Skeletal muscle satellite cell (primary cell): ENCODE results near the gene CGA.

Experiments
- H3K27me3 ChIP-seq: 2 replicates; pipeline ENCODE4 v1.7.0; 2013; ENCODE audit warnings: low read length; ENCODE audit not compliant: control insufficient read depth, insufficient read depth
- H3K36me3 ChIP-seq: 2 replicates; pipeline ENCODE4 v1.7.0; 2013; ENCODE audit warnings: mild to moderate bottlenecking, control low read depth, low read length; ENCODE audit not compliant: insufficient read depth
- H3K4me1 ChIP-seq: 2 replicates; pipeline ENCODE4 v1.7.0; 2013; ENCODE audit warnings: low read length; ENCODE audit not compliant: control insufficient read depth, insufficient read depth
- H3K4me2 ChIP-seq: 2 replicates; pipeline ENCODE4 v1.7.0; 2013; ENCODE audit warnings: mild to moderate bottlenecking, low read length
- H3K4me3 ChIP-seq: 2 replicates; pipeline ENCODE4 v1.7.0; 2013; ENCODE audit warnings: low read length
- H3K9ac ChIP-seq: 2 replicates; pipeline ENCODE4 v1.7.0; 2013; ENCODE audit warnings: mild to moderate bottlenecking, low read depth, low read length, moderate library complexity
- H3K9me3 ChIP-seq: replicated peaks from 2 replicates; pipeline ENCODE4 v1.7.0; 2013; ENCODE audit warnings: mild to moderate bottlenecking, control low read depth, low read length

CGA gene

DNA sequence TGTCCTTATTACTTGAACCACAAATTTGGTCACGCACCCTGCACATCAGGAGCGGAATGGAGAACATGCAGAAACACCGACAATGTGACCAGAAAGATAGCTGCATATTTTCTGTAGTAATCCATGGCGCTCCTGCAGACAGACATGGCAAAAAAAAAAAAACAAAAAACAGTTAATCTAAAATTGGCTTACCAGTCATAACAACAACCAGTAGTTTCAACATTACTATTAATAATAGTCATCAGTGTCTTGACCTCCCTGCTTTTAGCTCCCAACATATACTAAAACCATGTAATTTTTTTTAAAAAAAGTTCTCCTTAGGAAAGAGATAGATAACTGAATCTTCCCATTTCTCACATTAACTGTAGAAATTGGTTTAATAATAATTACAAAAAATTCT lies 6.8 kb downstream of the CGA start:
- Histone ChIP-seq H3K4me3 (no peak overlapping the region), H3K36me3 (no peaks in the 10 kb centered on the region), H3K4me1 (no peaks in the 10 kb centered on the region), H3K9ac (no peak overlapping the region), H3K27me3 (peaks cover 3% of the 10 kb centered on the region), H3K9me3 (no peaks in the 10 kb centered on the region), H3K4me2 (no peak overlapping the region)

DNA sequence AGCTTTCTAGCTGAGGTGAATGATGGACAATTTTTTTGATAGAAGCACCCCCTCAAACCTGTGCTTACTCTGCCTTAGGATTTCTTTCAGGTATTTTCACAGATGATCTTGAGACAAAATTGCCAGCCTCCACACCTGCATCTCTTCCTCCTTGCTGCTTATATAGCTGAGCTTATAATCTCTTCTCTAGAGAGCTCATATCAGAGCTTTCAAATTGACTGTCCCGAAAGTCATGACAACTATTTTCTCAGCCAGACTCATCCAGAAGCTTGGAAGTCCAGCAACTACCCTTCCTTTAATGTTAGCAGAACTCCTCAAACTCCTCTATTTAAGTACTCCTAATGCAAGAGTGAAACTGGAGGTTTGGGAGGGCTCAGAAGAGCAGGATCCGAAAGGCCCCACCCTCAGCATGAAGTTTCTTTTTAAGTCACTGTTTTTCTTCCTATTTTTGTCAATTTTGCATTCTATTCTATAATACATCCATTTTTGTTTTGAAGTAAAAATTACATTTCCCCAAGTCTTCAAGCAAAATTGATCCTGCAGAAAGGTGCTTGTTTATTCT lies 12.7 kb downstream of the CGA start:
- no peak overlapping the region for H3K4me2 ChIP-seq
- H3K36me3 ChIP-seq, result no peaks in the 10 kb centered on the region
- H3K4me1 ChIP-seq, result no peaks in the 10 kb centered on the region
- no peak overlapping the region for H3K9ac ChIP-seq
- H3K4me3 ChIP-seq, result no peak overlapping the region
- H3K27me3 ChIP-seq, result peaks cover 25% of the 10 kb centered on the region
- H3K9me3 ChIP-seq, result no peaks in the 10 kb centered on the region

DNA sequence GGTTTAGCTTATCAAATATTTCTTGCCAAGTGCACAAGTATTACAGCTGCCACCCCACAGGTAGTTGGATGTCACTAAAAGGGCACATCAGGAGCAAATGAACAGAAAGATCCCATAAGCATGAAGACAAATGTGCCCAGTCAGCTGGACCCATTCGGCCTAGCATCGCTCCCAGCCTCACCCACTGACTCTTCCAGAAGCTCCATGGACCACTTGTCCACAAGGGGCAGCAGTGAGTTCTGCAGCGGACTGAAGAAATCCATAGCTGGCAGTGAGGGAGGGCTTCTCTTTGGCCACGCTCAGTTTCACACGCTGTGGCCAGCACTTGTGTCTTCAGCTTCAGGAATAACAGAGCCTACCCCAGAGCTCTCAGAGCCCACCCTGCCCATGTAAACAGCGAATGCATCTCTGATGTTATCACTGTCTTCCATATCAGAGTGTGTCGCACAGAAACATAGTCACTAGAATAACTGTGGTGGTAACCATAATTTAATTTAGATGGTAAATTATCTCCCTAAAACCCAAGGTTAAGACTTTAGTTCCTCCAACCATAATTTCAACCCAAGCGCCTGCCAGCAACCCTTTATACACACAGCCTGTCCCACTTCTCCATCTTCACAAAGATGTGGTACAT lies 15.8 kb downstream of the CGA start:
- no peaks in the 10 kb centered on the region for H3K9me3 ChIP-seq
- no peak overlapping the region for H3K9ac ChIP-seq
- no peak overlapping the region for H3K4me2 ChIP-seq
- H3K27me3 ChIP-seq, result peaks cover 22% of the 10 kb centered on the region
- no peaks in the 10 kb centered on the region for H3K36me3 ChIP-seq
- H3K4me3 ChIP-seq, result no peak overlapping the region
- H3K4me1 ChIP-seq, result no peaks in the 10 kb centered on the region

DNA sequence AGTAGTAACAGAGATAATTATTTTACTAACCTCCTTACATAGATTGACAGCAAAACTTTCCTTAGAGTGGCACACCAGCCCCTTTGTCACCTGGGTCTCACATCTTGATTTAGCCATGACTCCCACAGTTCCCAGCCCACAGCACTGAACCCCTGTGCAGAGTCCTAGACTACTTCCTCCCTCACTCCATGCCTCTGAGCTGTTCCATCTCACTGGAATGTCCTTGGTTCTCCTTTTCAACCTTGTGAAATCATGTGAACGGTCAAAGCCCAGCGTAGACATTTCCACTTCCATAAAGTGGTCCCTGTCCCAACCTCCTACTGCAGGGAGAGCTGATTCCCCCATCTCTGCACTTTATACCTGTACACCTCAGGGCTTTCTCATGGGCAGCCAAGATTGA lies 19.7 kb downstream of the CGA start:
- H3K4me1 ChIP-seq, result no peaks in the 10 kb centered on the region
- no peaks in the 10 kb centered on the region for H3K36me3 ChIP-seq
- H3K9me3 ChIP-seq, result no peaks in the 10 kb centered on the region
- H3K9ac ChIP-seq, result no peak overlapping the region
- H3K27me3 ChIP-seq, result peaks cover 20% of the 10 kb centered on the region
- H3K4me3 ChIP-seq, result no peak overlapping the region
- no peak overlapping the region for H3K4me2 ChIP-seq

DNA sequence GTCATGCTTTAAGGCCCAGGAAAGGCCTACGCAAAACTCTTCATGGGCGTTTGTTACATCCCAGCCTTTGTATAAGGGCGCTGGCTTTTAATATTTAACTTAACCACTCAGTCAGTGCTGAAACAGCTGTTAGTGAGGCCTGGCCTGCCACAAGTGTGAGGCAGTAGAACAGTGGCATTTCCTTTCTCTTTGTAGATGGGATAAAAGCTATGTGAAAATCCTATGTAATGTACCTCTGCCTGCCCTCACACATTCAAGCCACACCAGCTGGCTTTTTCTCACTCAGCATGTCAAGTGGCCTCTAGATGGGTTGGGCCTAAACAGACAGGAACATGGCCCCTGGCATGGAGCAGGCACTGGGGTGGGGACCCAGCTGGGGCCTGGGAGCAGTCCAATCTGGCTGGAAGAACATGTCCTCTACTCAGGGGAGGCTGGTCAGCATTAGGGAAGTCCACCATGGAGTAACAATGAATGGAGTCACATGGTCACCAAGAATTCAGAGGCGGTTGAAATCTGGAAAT lies 20.7 kb downstream of the CGA start:
- H3K9ac ChIP-seq, result no peak overlapping the region
- H3K4me2 ChIP-seq, result no peak overlapping the region
- H3K4me3 ChIP-seq, result no peak overlapping the region
- no peaks in the 10 kb centered on the region for H3K9me3 ChIP-seq
- H3K4me1 ChIP-seq, result no peaks in the 10 kb centered on the region
- H3K27me3 ChIP-seq, result peaks cover 24% of the 10 kb centered on the region
- H3K36me3 ChIP-seq, result no peaks in the 10 kb centered on the region

DNA sequence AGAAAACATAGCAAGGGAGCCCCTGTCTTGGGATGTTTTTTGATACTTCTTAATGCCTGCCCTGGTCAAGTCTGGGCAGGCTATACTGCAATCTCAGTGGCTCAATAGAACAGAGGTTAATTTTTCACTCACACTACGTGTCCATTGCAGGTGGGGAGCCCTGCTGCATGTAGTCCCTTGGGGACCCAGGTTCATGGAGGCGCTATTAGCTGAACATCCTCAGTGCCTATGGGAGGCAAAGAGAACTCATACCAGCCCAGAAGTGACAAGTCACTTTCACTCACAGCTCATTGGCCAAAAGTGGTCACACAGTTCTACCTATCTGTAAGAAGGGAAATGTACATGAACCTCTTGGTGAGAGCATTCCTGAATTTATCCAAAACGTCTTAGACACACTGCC lies 23.2 kb downstream of the CGA start:
- Histone ChIP-seq H3K9me3 (no peaks in the 10 kb centered on the region), H3K4me3 (no peak overlapping the region), H3K4me1 (no peaks in the 10 kb centered on the region), H3K4me2 (no peak overlapping the region), H3K9ac (no peak overlapping the region), H3K36me3 (no peaks in the 10 kb centered on the region), H3K27me3 (peaks cover 39% of the 10 kb centered on the region)

DNA sequence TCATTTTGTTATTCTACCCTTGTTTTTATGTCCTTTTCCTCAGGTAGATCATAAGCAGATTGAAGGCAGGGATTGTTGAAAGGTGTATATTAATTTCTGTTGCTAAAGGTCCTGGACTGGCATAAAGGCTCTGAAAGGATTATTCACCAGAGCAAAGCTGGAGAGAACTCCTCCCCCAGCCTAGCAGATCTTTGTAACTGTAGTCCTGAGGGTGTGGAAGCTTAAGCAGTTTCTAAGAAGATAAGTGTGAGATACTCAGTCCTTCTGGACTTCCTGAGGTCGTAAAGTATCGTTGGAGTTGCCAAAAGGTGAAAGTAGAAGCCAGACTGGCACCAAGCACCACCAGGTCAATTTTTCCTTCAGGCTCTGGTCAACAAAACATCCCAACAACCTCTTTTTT lies 24.2 kb downstream of the CGA start:
- no peaks in the 10 kb centered on the region for H3K4me1 ChIP-seq
- H3K27me3 ChIP-seq, result peaks cover 41% of the 10 kb centered on the region
- no peaks in the 10 kb centered on the region for H3K36me3 ChIP-seq

DNA sequence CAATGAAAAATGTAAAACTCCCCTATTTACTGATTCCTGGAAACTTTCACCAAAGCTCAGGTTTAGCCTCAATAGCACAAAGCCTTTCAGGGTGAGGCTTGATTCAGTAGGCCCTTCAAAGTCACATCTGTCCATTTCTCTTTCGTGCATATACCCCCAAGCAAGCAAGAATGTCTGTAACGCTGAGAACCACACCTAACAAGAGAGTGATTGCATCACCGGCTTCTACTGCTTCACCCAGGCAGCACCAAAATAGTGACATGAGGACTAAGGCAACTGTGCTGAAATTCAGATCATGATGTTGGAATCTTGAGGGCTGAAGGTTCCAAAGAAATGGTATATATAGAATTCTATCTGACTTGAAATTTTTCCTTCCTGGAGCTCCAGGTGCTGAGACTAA lies 26.1 kb downstream of the CGA start:
- Histone ChIP-seq H3K4me2 (no peak overlapping the region), H3K9ac (no peak overlapping the region), H3K9me3 (no peaks in the 10 kb centered on the region), H3K4me1 (no peaks in the 10 kb centered on the region), H3K36me3 (no peaks in the 10 kb centered on the region), H3K4me3 (no peak overlapping the region), H3K27me3 (peaks cover 47% of the 10 kb centered on the region)

More for the DNA sequence above, 24.2 kb downstream of the CGA start:
- H3K4me3 ChIP-seq, result no peak overlapping the region
- H3K9ac ChIP-seq, result no peak overlapping the region
- no peaks in the 10 kb centered on the region for H3K9me3 ChIP-seq
- no peak overlapping the region for H3K4me2 ChIP-seq

DNA sequence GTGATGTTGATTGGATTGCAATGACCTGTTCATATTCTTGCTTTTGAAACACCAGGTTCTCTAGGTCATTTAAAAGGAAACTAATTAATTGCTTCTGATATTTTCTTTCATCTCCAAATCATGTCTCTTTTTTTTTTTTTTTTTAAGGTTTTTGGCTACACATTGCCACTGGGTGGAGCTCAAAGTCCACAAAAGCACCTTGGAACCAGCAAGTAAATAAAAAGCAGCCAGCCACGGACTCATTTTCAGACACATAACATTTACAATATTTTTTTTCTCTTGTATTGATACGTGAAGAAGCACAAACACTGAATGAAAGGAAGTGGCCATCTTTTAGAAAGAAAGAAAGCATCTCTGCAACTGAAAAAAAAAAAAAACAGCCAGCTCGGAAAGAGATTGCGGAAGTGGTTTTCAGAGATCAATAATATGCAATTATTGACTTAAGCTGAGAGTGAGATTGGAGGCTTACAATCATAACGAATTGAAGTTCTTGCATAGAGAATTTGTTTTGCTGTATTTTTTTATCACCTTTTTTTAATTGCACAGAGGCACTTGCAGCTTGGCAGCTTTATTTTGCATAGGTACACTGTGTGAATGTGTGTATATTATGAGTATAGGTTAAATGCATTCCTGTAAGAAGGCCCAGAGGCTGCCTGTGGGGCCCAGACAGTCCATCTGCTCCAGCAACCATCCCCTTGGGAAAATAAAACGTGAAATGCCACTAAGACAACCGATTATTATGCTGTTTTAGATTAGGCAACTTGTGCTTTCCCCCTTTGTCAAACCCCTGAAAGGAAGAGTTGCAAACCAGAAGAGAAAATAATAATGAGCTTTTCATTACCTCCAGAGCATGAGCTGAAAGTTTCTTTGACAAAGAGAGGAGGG lies 28.2 kb downstream of the CGA start:
- Histone ChIP-seq H3K4me2 (peak overlapping the region; percentile 37), H3K9ac (no peak overlapping the region), H3K4me3 (no peak overlapping the region)

DNA sequence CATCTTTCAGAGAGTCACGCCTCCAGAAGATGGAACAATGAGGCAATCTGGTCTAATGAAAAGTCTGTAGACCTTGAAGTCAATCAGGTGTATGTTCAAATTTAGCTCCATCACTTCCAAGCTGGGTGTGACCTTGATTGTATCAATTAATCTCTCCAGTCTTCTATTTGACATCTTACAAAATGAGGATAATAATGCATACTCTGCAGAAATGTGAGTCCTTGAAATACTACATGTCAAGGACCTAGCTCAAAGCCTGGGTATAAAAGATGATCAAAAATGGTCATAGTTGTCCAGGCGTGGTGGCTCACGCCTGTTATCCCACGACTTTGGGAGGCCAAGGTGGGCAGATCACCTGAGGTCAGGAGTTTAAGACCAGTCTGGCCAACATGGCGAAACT lies 29.8 kb downstream of the CGA start:
- Histone ChIP-seq H3K4me2 (no peak overlapping the region), H3K36me3 (no peaks in the 10 kb centered on the region), H3K9ac (no peak overlapping the region), H3K4me3 (no peak overlapping the region), H3K27me3 (peaks cover 42% of the 10 kb centered on the region), H3K4me1 (no peaks in the 10 kb centered on the region), H3K9me3 (no peaks in the 10 kb centered on the region)

More for the DNA sequence above, 28.2 kb downstream of the CGA start:
- Histone ChIP-seq H3K4me1 (no peaks in the 10 kb centered on the region), H3K27me3 (peaks cover 47% of the 10 kb centered on the region), H3K9me3 (no peaks in the 10 kb centered on the region), H3K36me3 (no peaks in the 10 kb centered on the region)

DNA sequence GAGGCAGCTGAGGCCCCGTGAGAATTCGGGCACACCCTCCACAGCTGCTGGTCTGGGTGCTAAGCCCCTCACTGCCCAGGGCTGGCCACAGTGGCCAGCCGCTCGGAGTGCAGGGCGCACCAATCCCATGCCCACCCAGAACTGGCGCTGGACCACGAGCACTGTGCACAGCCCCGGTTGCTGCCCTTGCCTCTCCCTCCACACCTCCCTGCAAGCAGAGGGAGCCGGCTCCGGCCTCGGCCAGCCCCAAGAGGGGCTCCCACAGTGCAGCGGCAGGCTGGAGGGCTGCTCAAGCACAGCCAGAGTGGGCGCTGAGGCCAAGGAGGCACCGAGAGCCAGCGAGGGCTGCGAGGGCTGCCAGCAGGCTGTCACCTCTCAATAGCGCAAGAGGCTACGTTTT lies 35.0 kb downstream of the CGA start:
- Histone ChIP-seq H3K9ac (no peak overlapping the region), H3K27me3 (peaks cover 20% of the 10 kb centered on the region), H3K4me1 (no peaks in the 10 kb centered on the region), H3K4me3 (no peak overlapping the region), H3K9me3 (no peaks in the 10 kb centered on the region), H3K36me3 (no peaks in the 10 kb centered on the region), H3K4me2 (no peak overlapping the region)
